Suprapubic skin (tissue), 3 donors: ENCODE measurements around the gene GTPBP6.

Source experiments
- EP300 ChIP-seq: sonication (generic); formaldehyde crosslinking; IDR thresholded peaks from one replicate; pipeline ENCODE4 v1.6.1; 2017; ENCODE audit warnings: antibody characterized with exemption
- POLR2A ChIP-seq, 2 donors: fragments of 450-650 bp; IDR thresholded peaks; one replicate each; pipeline ENCODE4 v1.6.1; 2017; ENCODE audit warnings: antibody characterized with exemption in 2 of 2, mild to moderate bottlenecking in 2 of 2, moderate library complexity in 2 of 2
- TF ChIP-seq, protein P1 (sequence below), 2 donors: fragments of 200-600 bp in 1 of 2; fragments of 450-650 bp in 1 of 2; sonication (generic) in 1 of 2; IDR thresholded peaks; one replicate each; pipeline ENCODE4 v1.5.1; 2016 to 2019; ENCODE audit warnings: antibody characterized with exemption in 2 of 2, mild to moderate bottlenecking in 1 of 2, moderate library complexity in 1 of 2

DNA sequence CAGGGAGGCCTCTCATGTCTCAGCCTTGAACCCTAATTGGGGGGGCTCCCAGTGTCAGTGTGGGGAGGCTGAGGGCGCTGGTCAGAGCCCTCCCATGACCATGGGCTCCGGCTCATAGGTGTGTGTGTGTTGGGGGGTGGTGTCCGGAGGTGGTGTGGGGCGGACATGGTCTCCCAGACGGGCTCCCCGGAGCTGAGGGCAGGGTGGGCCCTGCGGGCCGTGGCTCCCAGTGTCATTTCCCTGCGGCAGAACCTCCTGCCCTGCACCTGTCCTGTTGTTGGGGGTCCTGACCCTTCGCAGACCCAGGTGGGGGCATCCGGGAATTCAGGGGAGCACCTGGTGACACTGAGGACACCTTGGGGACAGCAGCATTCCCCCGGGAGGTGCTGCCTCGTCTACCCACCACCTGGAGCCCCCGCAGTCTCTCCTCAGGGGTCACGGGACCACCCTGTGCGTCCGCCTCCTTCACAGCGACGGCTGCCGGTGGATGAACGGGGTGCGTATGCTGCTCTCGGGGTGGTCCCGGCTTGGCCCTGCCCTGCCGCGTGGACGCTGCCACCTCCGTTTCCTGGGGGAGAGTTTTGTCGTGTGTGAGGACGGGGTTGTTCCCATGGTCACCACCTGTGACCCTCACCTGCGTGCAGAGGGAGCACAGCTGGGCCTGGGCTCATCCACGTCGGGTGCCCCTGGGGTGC, 14.5 kb upstream of the GTPBP6 start:
- TF ChIP-seq, protein P1, sequence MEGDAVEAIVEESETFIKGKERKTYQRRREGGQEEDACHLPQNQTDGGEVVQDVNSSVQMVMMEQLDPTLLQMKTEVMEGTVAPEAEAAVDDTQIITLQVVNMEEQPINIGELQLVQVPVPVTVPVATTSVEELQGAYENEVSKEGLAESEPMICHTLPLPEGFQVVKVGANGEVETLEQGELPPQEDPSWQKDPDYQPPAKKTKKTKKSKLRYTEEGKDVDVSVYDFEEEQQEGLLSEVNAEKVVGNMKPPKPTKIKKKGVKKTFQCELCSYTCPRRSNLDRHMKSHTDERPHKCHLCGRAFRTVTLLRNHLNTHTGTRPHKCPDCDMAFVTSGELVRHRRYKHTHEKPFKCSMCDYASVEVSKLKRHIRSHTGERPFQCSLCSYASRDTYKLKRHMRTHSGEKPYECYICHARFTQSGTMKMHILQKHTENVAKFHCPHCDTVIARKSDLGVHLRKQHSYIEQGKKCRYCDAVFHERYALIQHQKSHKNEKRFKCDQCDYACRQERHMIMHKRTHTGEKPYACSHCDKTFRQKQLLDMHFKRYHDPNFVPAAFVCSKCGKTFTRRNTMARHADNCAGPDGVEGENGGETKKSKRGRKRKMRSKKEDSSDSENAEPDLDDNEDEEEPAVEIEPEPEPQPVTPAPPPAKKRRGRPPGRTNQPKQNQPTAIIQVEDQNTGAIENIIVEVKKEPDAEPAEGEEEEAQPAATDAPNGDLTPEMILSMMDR (IDR thresholded peaks at IDR 0.05) = no peak
- TF ChIP-seq POLR2A (IDR thresholded peaks at IDR 0.05) (no peak), EP300 (no peak)
